22Rv1 (cell line): ENCODE measurements around the gene ABCB7.
"Not testable (repeated sequence)": the region's sequence is repeated elsewhere in the genome, so short reads cannot be mapped to it uniquely, and the experiment has no call there.

Source experiments
- ZFX ChIP-seq: fragments of 450-650 bp; IDR thresholded peaks from 2 replicates; pipeline ENCODE4 v1.6.1; 2017; ENCODE audit warnings: antibody characterized with exemption, borderline replicate concordance
- TF ChIP-seq, protein P1 (sequence below): fragments of 450-650 bp; IDR thresholded peaks from 2 replicates; pipeline ENCODE4 v1.5.1; 2017; ENCODE audit warnings: mild to moderate bottlenecking

- TF ChIP-seq, protein P1, sequence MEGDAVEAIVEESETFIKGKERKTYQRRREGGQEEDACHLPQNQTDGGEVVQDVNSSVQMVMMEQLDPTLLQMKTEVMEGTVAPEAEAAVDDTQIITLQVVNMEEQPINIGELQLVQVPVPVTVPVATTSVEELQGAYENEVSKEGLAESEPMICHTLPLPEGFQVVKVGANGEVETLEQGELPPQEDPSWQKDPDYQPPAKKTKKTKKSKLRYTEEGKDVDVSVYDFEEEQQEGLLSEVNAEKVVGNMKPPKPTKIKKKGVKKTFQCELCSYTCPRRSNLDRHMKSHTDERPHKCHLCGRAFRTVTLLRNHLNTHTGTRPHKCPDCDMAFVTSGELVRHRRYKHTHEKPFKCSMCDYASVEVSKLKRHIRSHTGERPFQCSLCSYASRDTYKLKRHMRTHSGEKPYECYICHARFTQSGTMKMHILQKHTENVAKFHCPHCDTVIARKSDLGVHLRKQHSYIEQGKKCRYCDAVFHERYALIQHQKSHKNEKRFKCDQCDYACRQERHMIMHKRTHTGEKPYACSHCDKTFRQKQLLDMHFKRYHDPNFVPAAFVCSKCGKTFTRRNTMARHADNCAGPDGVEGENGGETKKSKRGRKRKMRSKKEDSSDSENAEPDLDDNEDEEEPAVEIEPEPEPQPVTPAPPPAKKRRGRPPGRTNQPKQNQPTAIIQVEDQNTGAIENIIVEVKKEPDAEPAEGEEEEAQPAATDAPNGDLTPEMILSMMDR: not testable (repeated sequence)
- TF ChIP-seq ZFX: not testable (repeated sequence)
Observed at GRCh38 chrX:75044142-75044541, 111.9 kb downstream of the ABCB7 start.
